HG03469 (cell line): ENCODE data around the gene IQGAP1.
"Not testable (repeated sequence)": the region's sequence is repeated elsewhere in the genome, so short reads cannot be mapped to it uniquely, and the experiment has no call there.

ENCODE experiments used
- ATAC-seq: cut with Tn5 transposase; IDR thresholded peaks from one replicate; pipeline ENCODE4 v1.9.1; 2021; ENCODE audit warnings: mild to moderate bottlenecking, moderate library complexity, moderate number of reproducible peaks; ENCODE audit not compliant: unreplicated experiment

Gene IQGAP1, protein sequence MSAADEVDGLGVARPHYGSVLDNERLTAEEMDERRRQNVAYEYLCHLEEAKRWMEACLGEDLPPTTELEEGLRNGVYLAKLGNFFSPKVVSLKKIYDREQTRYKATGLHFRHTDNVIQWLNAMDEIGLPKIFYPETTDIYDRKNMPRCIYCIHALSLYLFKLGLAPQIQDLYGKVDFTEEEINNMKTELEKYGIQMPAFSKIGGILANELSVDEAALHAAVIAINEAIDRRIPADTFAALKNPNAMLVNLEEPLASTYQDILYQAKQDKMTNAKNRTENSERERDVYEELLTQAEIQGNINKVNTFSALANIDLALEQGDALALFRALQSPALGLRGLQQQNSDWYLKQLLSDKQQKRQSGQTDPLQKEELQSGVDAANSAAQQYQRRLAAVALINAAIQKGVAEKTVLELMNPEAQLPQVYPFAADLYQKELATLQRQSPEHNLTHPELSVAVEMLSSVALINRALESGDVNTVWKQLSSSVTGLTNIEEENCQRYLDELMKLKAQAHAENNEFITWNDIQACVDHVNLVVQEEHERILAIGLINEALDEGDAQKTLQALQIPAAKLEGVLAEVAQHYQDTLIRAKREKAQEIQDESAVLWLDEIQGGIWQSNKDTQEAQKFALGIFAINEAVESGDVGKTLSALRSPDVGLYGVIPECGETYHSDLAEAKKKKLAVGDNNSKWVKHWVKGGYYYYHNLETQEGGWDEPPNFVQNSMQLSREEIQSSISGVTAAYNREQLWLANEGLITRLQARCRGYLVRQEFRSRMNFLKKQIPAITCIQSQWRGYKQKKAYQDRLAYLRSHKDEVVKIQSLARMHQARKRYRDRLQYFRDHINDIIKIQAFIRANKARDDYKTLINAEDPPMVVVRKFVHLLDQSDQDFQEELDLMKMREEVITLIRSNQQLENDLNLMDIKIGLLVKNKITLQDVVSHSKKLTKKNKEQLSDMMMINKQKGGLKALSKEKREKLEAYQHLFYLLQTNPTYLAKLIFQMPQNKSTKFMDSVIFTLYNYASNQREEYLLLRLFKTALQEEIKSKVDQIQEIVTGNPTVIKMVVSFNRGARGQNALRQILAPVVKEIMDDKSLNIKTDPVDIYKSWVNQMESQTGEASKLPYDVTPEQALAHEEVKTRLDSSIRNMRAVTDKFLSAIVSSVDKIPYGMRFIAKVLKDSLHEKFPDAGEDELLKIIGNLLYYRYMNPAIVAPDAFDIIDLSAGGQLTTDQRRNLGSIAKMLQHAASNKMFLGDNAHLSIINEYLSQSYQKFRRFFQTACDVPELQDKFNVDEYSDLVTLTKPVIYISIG (N-terminal part only)

GRCh38 chr15:90387534-90388461 lies at the start of gene IQGAP1:
Gene IQGAP1 (plus strand): TSS chr15:90388242. CDS start chr15:90388342, 100 bp downstream.
- ATAC-seq, result peak; percentile 74

DNA sequence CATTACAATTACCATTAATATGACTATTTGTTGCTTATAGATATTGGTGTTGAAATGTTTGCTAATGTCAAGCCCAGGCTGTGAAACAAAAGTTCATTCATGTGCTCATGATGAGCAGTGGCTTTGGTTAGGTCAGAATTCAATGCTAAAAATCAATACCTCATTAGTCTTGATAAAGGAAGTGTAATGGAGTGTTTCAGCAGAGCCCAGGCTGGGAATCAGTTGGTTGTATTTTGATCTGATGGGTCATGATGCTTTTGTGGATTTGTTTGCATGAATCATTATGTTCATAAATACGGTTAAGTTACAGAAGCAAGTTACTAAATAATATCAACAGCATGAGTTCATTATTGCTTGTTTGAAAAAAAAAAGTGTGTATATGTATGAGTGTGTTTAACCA lies 49.5 kb upstream of the IQGAP1 start:
- no peak for ATAC-seq

DNA sequence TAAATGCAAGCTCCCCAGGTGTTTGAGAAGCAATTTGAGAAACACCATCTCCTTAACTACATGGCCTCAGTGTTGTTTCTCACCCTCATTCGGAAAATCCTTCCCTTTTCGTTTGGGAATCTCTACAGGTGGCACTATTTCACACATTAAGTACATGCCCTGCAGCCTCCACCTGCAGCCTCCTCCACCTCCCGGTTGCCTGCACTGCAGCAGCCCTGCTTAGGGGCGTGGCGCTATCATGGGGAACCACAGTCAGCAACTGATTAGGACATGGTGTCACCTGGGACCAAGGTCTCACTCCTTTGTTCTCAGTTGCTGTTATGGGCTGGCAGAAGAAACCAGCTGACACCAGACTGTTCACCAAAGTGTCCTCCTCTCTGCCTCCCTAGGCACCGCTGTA lies 47.7 kb upstream of the IQGAP1 start:
- ATAC-seq, result no peak

- ATAC-seq, result no peak
These were observed 44.7 kb upstream of the IQGAP1 start for GRCh38 chr15:90343302-90343790.

GRCh38 chr15:90344662-90345061 lies 43.4 kb upstream of the IQGAP1 start:
- no peak for ATAC-seq

DNA sequence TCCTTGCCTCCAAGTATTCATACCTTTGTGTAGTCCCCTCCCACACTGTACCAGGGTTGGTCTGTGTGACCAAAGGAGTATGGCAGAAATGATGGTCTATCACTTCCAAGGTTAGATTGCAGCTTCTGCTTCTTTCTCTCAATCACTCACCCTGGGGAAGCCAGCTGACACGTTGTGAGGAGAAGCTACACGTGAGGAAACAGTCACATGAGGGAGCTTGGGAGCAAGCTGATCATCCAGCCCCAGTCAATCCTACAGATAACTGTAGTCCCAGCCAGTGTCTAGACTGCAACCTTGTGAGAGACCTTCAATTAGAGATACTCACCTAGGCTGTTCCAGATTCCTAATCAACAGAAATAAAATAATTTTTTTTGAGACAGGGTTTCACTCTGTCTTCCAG lies 42.2 kb upstream of the IQGAP1 start:
- ATAC-seq, result no peak

GRCh38 chr15:90347431-90348065 lies 40.5 kb upstream of the IQGAP1 start:
- ATAC-seq, result not testable (repeated sequence)

GRCh38 chr15:90348456-90348855 lies 39.6 kb upstream of the IQGAP1 start:
- ATAC-seq, result no peak

DNA sequence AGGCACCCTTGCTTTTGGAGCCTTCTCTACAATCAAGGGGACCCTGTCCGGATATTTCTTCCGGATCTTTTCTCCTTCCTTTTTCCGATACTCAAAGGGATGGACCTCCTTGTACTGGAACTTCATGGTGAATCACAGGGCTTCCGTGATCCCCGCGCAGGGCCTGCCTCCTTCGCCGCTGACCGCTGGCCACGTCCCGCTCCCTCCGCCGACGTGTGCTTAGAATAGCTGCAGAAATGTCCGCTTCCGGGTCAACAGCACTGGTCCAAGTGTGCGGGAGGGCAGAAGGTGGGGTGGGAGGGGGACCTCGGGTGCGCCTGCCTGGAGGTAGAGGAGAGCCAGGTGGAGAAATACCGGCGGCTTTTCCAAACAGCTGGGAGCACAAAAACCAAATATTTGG lies 39.0 kb upstream of the IQGAP1 start:
- no peak for ATAC-seq

DNA sequence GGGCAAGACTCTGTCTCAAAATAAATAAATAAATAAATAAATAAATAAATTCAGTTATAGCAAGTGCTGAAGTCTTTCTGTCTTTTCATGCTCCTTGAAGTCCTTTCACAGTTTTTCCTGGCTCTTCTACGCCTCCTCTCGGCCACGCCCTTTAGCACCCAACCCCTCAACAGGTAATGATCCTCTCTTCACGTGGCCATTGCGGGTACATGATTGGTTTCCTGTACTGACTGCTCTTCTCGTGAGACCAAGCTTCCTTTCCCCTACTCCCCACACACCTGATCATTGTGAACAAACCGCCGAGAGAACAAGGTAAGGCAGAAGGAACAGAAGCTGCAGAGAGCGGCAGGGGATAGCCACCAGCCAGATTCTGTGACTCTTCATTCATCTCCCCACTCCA lies 38.2 kb upstream of the IQGAP1 start:
- ATAC-seq, result no peak

- ATAC-seq, result no peak
These were observed 36.4 kb upstream of the IQGAP1 start for GRCh38 chr15:90351479-90352106.

DNA sequence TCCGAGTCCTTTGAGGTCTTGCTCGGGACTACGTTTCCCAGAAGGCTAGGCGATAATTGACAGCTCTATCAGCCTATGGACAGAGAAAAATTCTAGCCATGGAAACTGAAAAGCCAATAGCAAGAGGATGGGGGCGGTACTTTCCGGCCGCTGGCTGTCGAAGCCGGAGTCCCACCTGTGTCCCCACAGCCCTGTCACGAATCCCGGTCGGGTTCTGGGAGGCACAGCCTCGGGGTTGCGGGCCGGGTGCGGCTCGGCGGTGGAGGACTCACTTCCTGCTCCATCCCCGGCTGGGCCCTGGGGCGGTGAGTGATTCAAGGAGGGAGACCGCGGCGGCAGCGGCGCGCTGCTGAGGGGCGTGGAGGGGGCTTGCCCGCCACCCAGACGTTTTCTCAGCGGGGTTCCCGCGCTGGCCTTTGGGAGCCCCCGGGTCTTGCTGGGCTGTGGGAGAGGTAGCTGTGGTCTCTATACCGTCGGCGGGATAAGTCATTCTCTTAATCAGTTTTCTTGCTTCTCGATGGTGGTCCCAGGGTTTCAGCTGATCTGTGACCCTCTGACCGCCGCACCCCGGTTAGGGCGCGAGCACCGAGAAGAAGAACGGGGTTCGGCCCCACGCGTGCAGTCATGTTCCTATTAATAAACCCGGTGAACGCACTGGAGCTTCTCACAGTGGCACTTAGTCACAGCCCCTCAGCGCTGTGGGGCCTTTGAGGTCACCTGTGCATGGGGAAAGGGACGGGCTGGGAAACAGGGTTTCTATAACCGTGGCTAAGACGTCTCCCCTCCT lies 35.7 kb upstream of the IQGAP1 start, which contains the start of gene ZNF774:
Gene ZNF774 (plus strand): TSS at position 178 of the 787 bp plus-strand sequence. CDS start 2,377 bp downstream, outside the sequence.
- peak; percentile 94 for ATAC-seq

DNA sequence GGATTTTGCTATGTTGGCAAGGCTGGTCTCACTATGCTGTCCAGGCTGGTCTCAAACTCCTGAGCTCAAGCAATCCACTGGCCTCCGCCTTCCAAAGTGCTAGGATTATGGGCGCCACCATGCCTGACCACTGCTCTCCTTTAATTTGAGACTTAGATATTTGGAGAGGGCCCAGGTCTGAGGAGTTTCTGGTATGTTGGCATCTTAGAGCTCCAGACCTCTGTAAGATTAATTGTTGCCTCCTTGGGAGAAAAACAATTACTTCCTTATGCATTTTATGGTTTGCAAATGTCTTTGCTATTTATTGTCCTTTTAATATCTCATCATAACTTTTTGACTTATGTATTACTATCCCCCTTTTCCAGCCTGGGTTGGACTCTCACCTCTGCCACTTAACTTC lies 33.1 kb upstream of the IQGAP1 start:
- ATAC-seq, result no peak

GRCh38 chr15:90358124-90359033 lies 29.7 kb upstream of the IQGAP1 start:
- no peak for ATAC-seq

- ATAC-seq, result no peak
These were observed 27.3 kb upstream of the IQGAP1 start for GRCh38 chr15:90360746-90361145.

- no peak for ATAC-seq
These were observed 25.2 kb upstream of the IQGAP1 start for GRCh38 chr15:90362936-90363212.

DNA sequence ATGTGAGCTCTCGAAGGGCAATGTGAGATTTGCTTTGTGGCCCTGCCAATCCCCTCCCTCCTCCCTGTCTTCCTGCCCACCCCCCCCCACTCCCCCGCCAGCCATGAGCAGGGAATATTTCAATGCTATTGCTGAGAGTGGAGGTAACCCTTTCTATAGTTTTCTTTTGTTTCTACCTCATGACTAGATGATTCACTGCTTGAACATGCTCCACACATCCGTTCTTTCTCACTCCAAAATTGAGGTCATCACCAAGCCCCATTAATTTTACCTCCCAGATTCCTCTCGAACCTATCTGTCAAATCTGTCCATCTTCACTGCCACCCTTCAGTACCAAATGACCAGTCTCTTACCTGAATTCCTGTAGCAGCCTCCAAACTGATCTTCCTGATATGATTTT lies 23.8 kb upstream of the IQGAP1 start:
- ATAC-seq, result no peak
